ENCODE data around the gene CLECL1. TPM values are rescaled to one million over a fixed set of nuclear protein-coding genes. Genes with fewer than 3 reads are reported as not detected.
"Not testable (repeated sequence)": the region's sequence is repeated elsewhere in the genome, so short reads cannot be mapped to it uniquely, and the experiment has no call there.

The CLECL1 gene
- total and polyA plus RNA-seq, 2 of the 4 experiments (the other 2 are of a cell fraction) = not detected

DNA sequence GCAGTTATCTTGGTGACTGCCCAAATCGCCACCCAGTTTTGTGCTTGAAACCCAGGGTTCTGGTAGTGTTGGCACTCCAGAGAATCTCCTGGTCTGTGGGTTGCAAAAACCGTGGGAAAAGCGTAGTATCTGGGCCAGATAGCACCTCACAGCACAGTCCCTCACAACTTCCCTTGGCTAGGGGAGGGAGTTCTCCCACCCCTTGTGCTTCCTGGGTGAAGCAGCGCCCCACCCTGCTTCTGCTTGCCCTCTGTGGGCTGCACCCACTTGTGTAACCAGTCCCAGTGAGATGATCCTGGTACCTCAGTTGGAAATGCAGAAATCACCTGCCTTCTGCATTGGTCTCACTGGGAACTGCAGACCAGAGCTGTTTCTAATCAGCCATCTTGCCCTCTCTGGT lies 47.0 kb downstream of the CLECL1 start:
- no TSS peak for BruUV-seq (replicated peaks)
- H3K4me1 ChIP-seq (ENCODE audit: control insufficient read depth, insufficient read depth, low read length) = no peaks in the 10 kb centered on the region
- TF ChIP-seq SMC3 (IDR thresholded peaks at IDR 0.05; ENCODE audit: low read depth, low read length) (no peak), NFE2L2 (IDR thresholded peaks at IDR 0.05; ENCODE audit: low read depth, low read length) (no peak), CHD1 (IDR thresholded peaks at IDR 0.05; ENCODE audit: low read depth, low read length) (no peak)
- no peak overlapping the region for H4K8ac ChIP-seq (ENCODE audit: low read depth in 2 of 2, low read length in 2 of 2)
- no peak overlapping the region for H3K14ac ChIP-seq (replicated peaks; ENCODE audit: low read depth, low read length)
- H3K4me2 ChIP-seq (ENCODE audit: low read depth, low read length) = no peak overlapping the region
- H2AK5ac ChIP-seq (ENCODE audit: low read depth, low read length) = no peak overlapping the region
- intact Hi-C loops (cut with micrococcal nuclease) = no loop called here
- ATAC-seq (ENCODE audit: low read depth) = no peak
- no CpG with 5 or more reads among the region's 4 CpGs for WGBS, 2 experiments (ENCODE audit: extremely low coverage in 2 of 2, insufficient read length in 1 of 2)
- H3K27me3 ChIP-seq (ENCODE audit: control insufficient read depth, insufficient read depth, low read length) = no peaks in the 10 kb centered on the region
- DNase-seq = no peak
- dilution Hi-C loops (cut with HindIII; ENCODE audit: low sequenced_read_pairs, unreplicated experiment) = no loop called here
- H4K91ac ChIP-seq (ENCODE audit: insufficient read depth, low read depth, low read length) = no peak overlapping the region
- H3K27ac ChIP-seq (ENCODE audit: insufficient read depth, low read length) = no peak overlapping the region
- no peak overlapping the region for H3K56ac ChIP-seq (ENCODE audit: extremely low read depth, insufficient read depth, low read length)
- no peak overlapping the region for H2BK15ac ChIP-seq (ENCODE audit: low read depth, low read length)
- H3K4me3 ChIP-seq (ENCODE audit: insufficient read depth, low read depth, low read length) = no peak overlapping the region
- no peak overlapping the region for H3K23ac ChIP-seq (ENCODE audit: low read depth, low read length)
- no peaks in the 10 kb centered on the region for H3K9me1 ChIP-seq (ENCODE audit: insufficient read depth, low read length)
- peaks cover 3% of the 10 kb centered on the region; the same call in 1 of the 2 replicates for H3K36me3 ChIP-seq (ENCODE audit: control insufficient read depth, insufficient read depth, low read length)
- no peaks in the 10 kb centered on the region for H3K79me1 ChIP-seq (ENCODE audit: low read depth in 1 of 2, low read length in 2 of 2)
- H3K4ac ChIP-seq (ENCODE audit: low read depth, low read length) = no peak overlapping the region
- in situ Hi-C loops (cut with MboI; ENCODE audit: low sequenced_read_pairs) = no loop called here
- H4K5ac ChIP-seq (ENCODE audit: low read depth, low read length) = no peak overlapping the region
- H2BK120ac ChIP-seq (ENCODE audit: low read depth, low read length) = no peak overlapping the region
- no peak overlapping the region for H2BK20ac ChIP-seq (ENCODE audit: low read depth, low read length)
- no peak overlapping the region for H2AK9ac ChIP-seq (replicated peaks; ENCODE audit: low read depth, low read length, poor library complexity)
- H4K20me1 ChIP-seq (ENCODE audit: insufficient read depth, low read length) = no peaks in the 10 kb centered on the region
- H3K18ac ChIP-seq (ENCODE audit: low read depth, low read length) = no peak overlapping the region
- ChIA-PET POLR2A (ENCODE audit: unreplicated experiment) (no interaction called here), CTCF (no interaction called here)
- H3K9ac ChIP-seq (ENCODE audit: low read depth, low read length) = no peak overlapping the region
- no peak overlapping the region for H2AFZ ChIP-seq (replicated peaks; ENCODE audit: low read length, poor library complexity)
- H3K9me3 ChIP-seq (ENCODE audit: control insufficient read depth, insufficient read depth, low read length) = no peaks in the 10 kb centered on the region
- no peak overlapping the region for H2BK5ac ChIP-seq (ENCODE audit: low read depth, low read length, poor library complexity, severe bottlenecking)

DNA sequence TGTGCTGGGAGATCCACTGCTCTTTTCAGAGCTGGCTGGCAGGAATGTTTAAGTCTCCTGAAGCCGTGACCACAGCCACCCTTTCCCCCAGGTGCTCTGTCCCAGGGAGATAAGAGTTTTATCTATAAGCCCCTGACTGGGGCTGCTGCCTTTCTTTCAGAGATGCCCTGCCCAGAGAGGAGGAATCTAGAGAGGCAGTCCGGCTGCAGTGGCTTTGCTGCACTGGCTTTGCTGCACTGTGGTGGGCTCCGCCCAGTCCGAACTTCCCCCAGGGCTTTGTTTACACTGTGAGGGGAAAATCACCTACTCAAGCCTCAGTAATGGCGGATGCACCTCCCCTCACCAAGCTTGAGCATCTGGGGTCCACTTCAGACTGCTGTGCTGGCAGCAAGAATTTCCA lies 47.5 kb downstream of the CLECL1 start:
- H2AFZ ChIP-seq (replicated peaks; ENCODE audit: low read length, poor library complexity); H4K5ac ChIP-seq (ENCODE audit: low read depth, low read length); H3K4me3 ChIP-seq (ENCODE audit: insufficient read depth, low read depth, low read length); dilution Hi-C loops (cut with HindIII; ENCODE audit: low sequenced_read_pairs, unreplicated experiment); H2BK20ac ChIP-seq (ENCODE audit: low read depth, low read length); H3K4me1 ChIP-seq (ENCODE audit: control insufficient read depth, insufficient read depth, low read length); POLR2A ChIA-PET (ENCODE audit: unreplicated experiment); H3K27me3 ChIP-seq (ENCODE audit: control insufficient read depth, insufficient read depth, low read length); H2AK5ac ChIP-seq (ENCODE audit: low read depth, low read length); H2BK15ac ChIP-seq (ENCODE audit: low read depth, low read length); H3K23ac ChIP-seq (ENCODE audit: low read depth, low read length); H2AK9ac ChIP-seq (replicated peaks; ENCODE audit: low read depth, low read length, poor library complexity); H2BK5ac ChIP-seq (ENCODE audit: low read depth, low read length, poor library complexity, severe bottlenecking); H3K9ac ChIP-seq (ENCODE audit: low read depth, low read length); H4K20me1 ChIP-seq (ENCODE audit: insufficient read depth, low read length); H3K9me3 ChIP-seq (ENCODE audit: control insufficient read depth, insufficient read depth, low read length); H3K4me2 ChIP-seq (ENCODE audit: low read depth, low read length); DNase-seq; H2BK120ac ChIP-seq (ENCODE audit: low read depth, low read length); H4K91ac ChIP-seq (ENCODE audit: insufficient read depth, low read depth, low read length); H4K8ac ChIP-seq (ENCODE audit: low read depth in 2 of 2, low read length in 2 of 2); H3K18ac ChIP-seq (ENCODE audit: low read depth, low read length); BruUV-seq (replicated peaks); CTCF ChIA-PET; ATAC-seq (ENCODE audit: low read depth); in situ Hi-C loops (cut with MboI; ENCODE audit: low sequenced_read_pairs); intact Hi-C loops (cut with micrococcal nuclease); H3K27ac ChIP-seq (ENCODE audit: insufficient read depth, low read length); H3K14ac ChIP-seq (replicated peaks; ENCODE audit: low read depth, low read length); H3K9me1 ChIP-seq (ENCODE audit: insufficient read depth, low read length); H3K4ac ChIP-seq (ENCODE audit: low read depth, low read length); H3K36me3 ChIP-seq (ENCODE audit: control insufficient read depth, insufficient read depth, low read length); H3K79me1 ChIP-seq (ENCODE audit: low read depth in 1 of 2, low read length in 2 of 2); H3K56ac ChIP-seq (ENCODE audit: extremely low read depth, insufficient read depth, low read length): not testable (repeated sequence)
- no CpG with 5 or more reads among the region's 5 CpGs for WGBS, 2 experiments (ENCODE audit: extremely low coverage in 2 of 2, insufficient read length in 1 of 2)
